Upper lobe of left lung (tissue), 4 donors: ENCODE results near the gene SKA3.
"Not testable (repeated sequence)": the region's sequence is repeated elsewhere in the genome, so short reads cannot be mapped to it uniquely, and the experiment has no call there.

Experiments used
- CTCF ChIP-seq, 6 experiments: fragments of 450-650 bp in 4 of 6; fragments of 200-600 bp in 2 of 6; sonication (generic) in 2 of 6; IDR thresholded peaks; one replicate each; pipeline ENCODE4 v1.5.1; 2016 to 2019; ENCODE audit warnings: antibody characterized with exemption in 6 of 6
- POLR2AphosphoS5 ChIP-seq, 2 donors: sonication (generic); formaldehyde crosslinking; IDR thresholded peaks; one replicate each; pipeline ENCODE4 v1.5.1; 2017; ENCODE audit warnings: antibody characterized with exemption in 2 of 2

DNA sequence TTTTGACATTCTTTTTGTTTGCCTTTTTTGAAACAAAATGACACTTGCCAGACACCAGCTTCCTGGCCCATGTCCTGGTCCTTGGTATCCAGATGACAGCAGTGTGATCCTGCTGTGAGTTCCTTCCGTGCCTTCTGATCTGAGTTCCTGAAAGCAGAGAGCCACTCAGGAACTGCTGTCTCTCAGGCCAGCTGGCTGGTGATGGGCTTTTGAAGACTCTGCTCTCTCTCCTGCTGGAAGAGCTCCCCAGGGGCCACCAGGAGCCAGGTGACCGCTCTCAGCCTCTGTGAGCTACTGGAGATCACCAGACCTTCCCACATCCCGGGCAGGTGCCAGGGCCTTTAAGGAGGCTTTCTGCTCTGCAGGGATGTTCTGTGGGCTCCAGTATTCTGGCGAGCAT is 22.0 kb upstream of the SKA3 start:
- not testable (repeated sequence) for TF ChIP-seq CTCF, POLR2AphosphoS5 (IDR thresholded peaks at IDR 0.05)
